ENCODE results near the gene MAP3K6. TPM values are rescaled to one million over a fixed set of nuclear protein-coding genes. Genes with fewer than 3 reads are reported as not detected.

MAP3K6 gene
- total and polyA plus RNA-seq, 2 of the 13 experiments (the other 11 are each of a cell fraction or from before 2014, with no cell fraction given), result 2.7 to 3.2 TPM

- BruUV-seq (replicated peaks), result no TSS peak
- TF ChIP-seq SP1 (IDR thresholded peaks at IDR 0.05) (no peak), SP1 (CRISPR knock-in tag; IDR thresholded peaks at IDR 0.05) (peak; percentile 33; the same call in 1 of the 2 replicates), NR2F2 (IDR thresholded peaks at IDR 0.05; ENCODE audit: borderline replicate concordance, low read depth) (peak; percentile 34; the same call in 1 of the 2 replicates), ZNF446 (CRISPR knock-in tag; IDR thresholded peaks at IDR 0.05) (no peak), ZNF577 (CRISPR knock-in tag; IDR thresholded peaks at IDR 0.05; ENCODE audit: borderline replicate concordance, low read depth) (no peak), ZFX (CRISPR knock-in tag; IDR thresholded peaks at IDR 0.05; ENCODE audit: low read depth) (peak; percentile 45; the same call in 1 of the 2 replicates), ZNF24 (IDR thresholded peaks at IDR 0.05) (no peak), ZFP91 (CRISPR knock-in tag; IDR thresholded peaks at IDR 0.05; ENCODE audit: borderline replicate concordance) (peak; percentile 70; the same call in 1 of the 2 replicates), ZNF605 (CRISPR knock-in tag; IDR thresholded peaks at IDR 0.05) (no peak), ZNF337 (CRISPR knock-in tag; IDR thresholded peaks at IDR 0.05; ENCODE audit: borderline replicate concordance, low read depth) (no peak), RNF2 (conservative IDR thresholded peaks at IDR 0.05; ENCODE audit: low read depth) (no peak), ZBTB46 (CRISPR knock-in tag; IDR thresholded peaks at IDR 0.05; ENCODE audit: borderline replicate concordance) (no peak), NFYB (CRISPR knock-in tag; IDR thresholded peaks at IDR 0.05) (no peak), HCFC1 (IDR thresholded peaks at IDR 0.05; ENCODE audit: low read depth, low read length) (no peak), CBFB (CRISPR knock-in tag; IDR thresholded peaks at IDR 0.05) (no peak), SNAI1 (CRISPR knock-in tag; IDR thresholded peaks at IDR 0.05; ENCODE audit: borderline replicate concordance) (no peak), NONO (IDR thresholded peaks at IDR 0.05) (no peak), NONO (CRISPR knock-in tag; conservative IDR thresholded peaks at IDR 0.05) (no peak)
- TF ChIP-seq, protein P1, sequence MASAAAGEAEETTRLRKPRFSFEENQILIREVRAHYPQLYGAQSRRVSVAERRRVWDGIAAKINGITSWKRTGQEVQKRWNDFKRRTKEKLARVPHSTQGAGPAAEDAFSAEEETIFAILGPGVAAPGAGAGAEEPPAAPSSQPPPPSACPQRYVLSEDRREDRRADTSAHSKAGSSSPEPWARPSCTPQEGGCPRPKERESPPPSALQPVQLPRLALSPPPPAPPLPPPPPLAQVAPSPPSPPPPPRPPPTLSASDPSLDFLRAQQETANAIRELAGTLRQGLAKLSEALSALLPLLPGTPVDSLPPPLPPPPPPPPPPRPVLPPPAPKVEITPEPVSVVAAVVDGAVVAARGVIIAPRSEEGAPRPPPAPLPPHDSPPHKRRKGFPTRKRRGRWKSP (CRISPR knock-in tag; IDR thresholded peaks at IDR 0.05), result no peak
- TF ChIP-seq, protein P2, sequence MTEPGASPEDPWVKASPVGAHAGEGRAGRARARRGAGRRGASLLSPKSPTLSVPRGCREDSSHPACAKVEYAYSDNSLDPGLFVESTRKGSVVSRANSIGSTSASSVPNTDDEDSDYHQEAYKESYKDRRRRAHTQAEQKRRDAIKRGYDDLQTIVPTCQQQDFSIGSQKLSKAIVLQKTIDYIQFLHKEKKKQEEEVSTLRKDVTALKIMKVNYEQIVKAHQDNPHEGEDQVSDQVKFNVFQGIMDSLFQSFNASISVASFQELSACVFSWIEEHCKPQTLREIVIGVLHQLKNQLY (CRISPR knock-in tag; IDR thresholded peaks at IDR 0.05), result no peak
Measured at GRCh38 chr1:27348861-27349783, 17.6 kb downstream of the MAP3K6 start.

More at GRCh38 chr1:27348861-27349783, 17.6 kb downstream of the MAP3K6 start:
- POLR2A ChIA-PET, result interaction anchor here (0.7 to 1.6 kb wide), 3 partner anchors 8 to 258 kb away, joined by 3 to 6 read pairs (median 3); partner anchors contain the start of gene MAP3K6
- DNase-seq (ENCODE audit: low spot score) (no peak), FAIRE-seq (no peak), ATAC-seq (peak; percentile 65)
- Histone ChIP-seq H3K27ac (ENCODE audit: extremely low read length, insufficient read depth, low read length) (no peak overlapping the region), H3K36me3 (replicated peaks in 1 of 2; ENCODE audit: control insufficient read depth in 1 of 2, insufficient read depth in 2 of 2, low read length in 2 of 2) (no peaks in the 10 kb centered on the region), H3K4me2 (ENCODE audit: low read depth, low read length) (peak overlapping the region; percentile 87), H3K27me3 (ENCODE audit: control insufficient read depth in 1 of 2, insufficient read depth in 2 of 2, low read length in 2 of 2) (no peaks in the 10 kb centered on the region), H2AFZ (ENCODE audit: low read length) (no peak overlapping the region), H3K79me2 (ENCODE audit: insufficient read depth, low read length) (no peaks in the 10 kb centered on the region), H3K4me1 (ENCODE audit: insufficient read depth, low read length) (peaks cover 28% of the 10 kb centered on the region), H3K9ac (ENCODE audit: insufficient read depth, low read depth, low read length) (peak overlapping the region; percentile 22; the same call in 1 of the 2 replicates), H3K4me3 (replicated peaks in 1 of 3; ENCODE audit: insufficient read depth in 1 of 3, low read depth in 2 of 3, low read length in 3 of 3) (peak overlapping the region; percentile 49 to 70 (median 57)), H3K9me3 (ENCODE audit: low read length) (no peaks in the 10 kb centered on the region), H4K20me1 (ENCODE audit: insufficient read depth, low read length) (no peaks in the 10 kb centered on the region)
- intact Hi-C loops (cut with micrococcal nuclease; ENCODE audit: unreplicated experiment), result loop anchor here (1.0 kb wide), 1 partner anchor 8 kb away; no protein-coding TSS in a partner anchor
- 57% methylated on average over 9 of the region's 51 CpGs for WGBS (ENCODE audit: low lambda C conversion rate)
- in situ Hi-C loops (cut with HindIII; ENCODE audit: extremely low pct_ligation_motif_present, low pct_unique_long_range_greater_than_20kb), result no loop called here
- CTCF ChIA-PET (ENCODE audit: low intra/inter-chr PET ratio, low total read pairs), result no interaction called here
